NCI-H524 (cell line): Measurements from ENCODE around the gene GAS7.
"Not testable (repeated sequence)": the region's sequence is repeated elsewhere in the genome, so short reads cannot be mapped to it uniquely, and the experiment has no call there.

Experiments used
- DNase-seq, 2 experiments: peaks; one replicate each; lab custom pipeline; 2025; lab: John Stamatoyannopoulos, UW

Gene GAS7

GRCh38 chr17:10022416-10022815, 176.0 kb downstream of the GAS7 start:
- DNase-seq: no peak

- peak; percentile 7 to 65 for DNase-seq
Measured at GRCh38 chr17:10021272-10021984, 177.0 kb downstream of the GAS7 start.

- no peak for DNase-seq
Measured at GRCh38 chr17:10019941-10020451, 178.4 kb downstream of the GAS7 start.

DNA sequence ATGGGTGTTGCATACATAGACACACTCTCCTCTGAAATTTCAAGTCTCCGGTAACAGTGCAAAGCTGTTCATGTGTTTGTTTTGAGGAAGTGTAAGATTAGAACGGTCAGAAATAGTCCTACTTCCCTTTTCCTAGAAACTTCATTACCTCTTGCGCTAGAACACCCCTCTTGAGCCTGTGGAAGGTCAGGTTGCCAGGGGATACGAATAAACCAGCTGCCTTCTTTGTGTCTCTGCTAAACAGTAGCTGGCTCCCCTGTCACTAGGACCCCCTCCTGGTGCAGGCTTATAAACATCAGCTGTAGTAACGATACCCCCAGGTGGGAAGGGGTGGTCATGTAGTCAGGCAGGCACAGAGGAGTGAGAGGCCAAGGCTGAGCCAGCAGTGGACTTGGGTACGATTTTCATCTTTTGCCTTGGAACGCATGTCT, 179.9 kb downstream of the GAS7 start:
- peak in 1 of 2 experiments; percentile 36 for DNase-seq

DNA sequence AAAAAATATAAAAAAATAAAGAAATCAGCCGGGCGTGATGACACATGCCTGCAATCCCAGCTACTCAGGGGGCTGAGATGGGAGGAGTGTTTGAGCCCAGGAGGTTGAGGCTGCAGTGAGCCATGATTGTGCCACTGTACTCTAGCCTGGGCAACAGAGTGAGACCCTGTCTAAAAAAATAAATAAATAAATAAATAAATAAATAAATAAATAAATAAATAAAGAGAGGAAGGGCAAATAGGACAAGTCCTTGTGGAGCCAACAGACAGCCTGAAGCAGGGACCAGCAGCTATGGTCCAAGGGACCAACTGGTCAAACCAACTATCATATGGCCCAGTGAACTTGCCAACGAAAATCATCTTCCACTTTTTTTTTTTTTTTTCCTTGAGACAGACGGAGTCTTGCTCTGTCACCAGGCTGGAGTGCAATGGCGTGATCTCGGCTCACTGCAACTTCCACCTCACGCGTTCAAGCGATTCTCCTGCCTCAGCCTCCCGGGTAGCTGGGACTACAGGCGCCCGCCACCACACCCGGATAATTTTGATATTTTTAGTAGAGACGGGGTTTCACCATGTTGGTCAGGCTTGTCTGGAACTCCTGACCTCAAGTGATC, 181.3 kb downstream of the GAS7 start:
- DNase-seq: not testable (repeated sequence)

GRCh38 chr17:10013365-10014112, 184.9 kb downstream of the GAS7 start:
- peak in 1 of 2 experiments; percentile 44 for DNase-seq

DNA sequence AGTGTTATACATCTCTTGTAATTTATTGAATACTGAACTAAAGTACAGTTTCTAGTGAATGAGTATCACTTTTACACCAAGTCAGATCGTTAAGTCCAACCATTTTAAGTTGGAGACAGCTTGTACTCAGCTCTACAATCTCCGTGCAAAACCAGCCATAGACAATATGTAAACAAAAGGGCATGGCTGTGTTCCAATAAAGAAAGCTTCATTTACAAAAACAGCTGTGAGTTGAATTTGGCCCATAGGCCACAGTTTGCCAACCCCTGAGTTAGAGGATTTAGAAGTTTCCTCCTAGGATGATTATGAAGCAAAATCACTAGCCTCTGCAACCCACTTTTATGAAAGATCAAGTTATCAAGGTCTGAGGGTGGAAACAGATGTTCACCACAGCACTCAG, 187.7 kb downstream of the GAS7 start:
- DNase-seq: no peak

DNA sequence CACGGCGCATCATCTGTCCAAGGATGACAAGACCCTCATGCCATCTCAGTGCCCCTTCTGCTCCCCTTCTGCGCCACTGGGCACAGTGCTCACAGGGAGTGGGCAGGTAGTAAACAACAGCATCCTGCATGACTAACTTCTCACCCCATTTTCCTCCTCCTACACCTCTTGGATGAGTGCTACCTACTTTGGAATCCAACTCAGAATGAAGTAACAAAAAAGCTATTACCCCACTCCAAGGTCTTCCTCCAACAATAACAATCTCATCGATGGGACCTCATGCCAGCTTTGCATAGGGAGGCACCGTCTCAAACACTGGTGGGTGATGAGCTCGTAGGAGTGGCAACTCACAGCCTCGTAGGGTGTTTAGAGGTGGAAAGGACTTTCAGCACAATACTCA, 194.7 kb downstream of the GAS7 start:
- DNase-seq: no peak

DNA sequence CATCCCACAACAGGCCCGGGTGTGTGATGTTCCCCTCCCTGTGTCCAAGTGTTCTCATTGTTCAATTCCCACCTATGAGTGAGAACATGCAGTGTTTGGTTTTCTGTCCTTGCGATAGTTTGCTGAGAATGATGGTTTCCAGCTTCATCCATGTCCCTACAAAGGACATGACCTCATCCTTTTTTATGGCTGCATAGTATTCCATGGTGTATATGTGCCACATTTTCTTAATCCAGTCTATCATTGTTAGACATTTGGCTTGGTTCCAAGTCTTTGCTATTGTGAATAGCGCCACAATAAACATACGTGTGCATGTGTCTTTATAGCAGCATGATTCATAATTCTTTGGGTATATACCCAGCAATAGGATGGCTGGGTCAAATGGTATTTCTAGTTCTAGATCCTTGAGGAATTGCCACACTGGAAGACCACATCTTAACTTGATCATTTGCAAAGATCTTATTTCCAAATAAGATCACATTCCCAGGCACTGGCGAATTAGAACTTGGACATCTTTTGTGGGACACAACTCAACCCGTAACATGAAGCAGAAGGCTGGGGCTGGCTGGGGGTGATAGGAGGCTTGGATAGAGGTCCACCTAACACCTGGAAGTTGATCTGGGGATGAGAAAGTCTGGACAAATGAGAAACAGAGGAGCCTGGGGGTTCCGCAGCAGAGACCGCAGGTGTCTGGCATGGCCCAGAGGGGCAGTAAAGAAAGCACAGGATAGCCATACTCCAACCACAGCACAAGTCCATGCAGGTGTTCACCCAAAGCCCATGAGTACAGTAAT, 195.6 kb downstream of the GAS7 start:
- DNase-seq: not testable (repeated sequence)

GRCh38 chr17:10001306-10001873, 197.0 kb downstream of the GAS7 start:
- no peak for DNase-seq

- DNase-seq: no peak
Measured at GRCh38 chr17:9999919-10000695, 198.3 kb downstream of the GAS7 start.

DNA sequence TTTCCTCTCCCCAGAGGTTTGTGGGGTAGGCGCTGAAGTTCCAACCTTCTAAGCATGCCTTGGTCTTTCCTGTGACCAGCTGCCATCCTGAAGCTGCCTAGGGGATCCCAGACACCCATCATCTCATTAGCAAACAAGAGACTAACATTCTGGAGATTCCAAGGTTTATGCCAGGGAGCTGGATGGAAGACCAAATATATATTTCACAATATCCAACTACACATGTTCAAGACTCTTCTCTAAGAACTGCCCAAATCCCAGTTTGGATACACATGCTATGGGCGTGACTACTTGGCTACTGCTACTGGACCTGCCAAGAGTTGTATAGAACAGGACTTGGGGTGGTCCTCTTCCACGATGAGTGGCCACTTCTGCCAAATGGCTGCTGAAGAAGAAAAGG, 200.3 kb downstream of the GAS7 start:
- DNase-seq: no peak

DNA sequence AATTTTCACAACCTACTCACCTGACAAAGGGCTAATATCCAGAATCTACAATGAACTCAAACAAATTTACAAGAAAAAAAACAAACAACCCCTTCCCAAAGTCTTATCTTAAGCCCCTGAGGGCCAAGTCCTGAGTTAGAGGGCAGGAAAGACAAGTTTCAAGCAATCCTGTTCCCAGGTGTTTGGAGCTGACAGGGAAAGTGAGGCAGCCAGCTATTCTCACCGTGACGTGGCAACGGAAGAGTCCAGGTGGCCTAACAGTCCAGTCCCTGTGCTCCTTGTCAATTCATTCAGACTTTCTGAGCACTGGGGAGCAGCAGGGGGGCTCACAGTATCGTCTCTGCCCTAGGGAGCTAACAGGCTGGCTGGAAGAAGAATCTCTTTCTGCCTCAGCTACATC, 203.6 kb downstream of the GAS7 start:
- no peak for DNase-seq

- DNase-seq: no peak
Measured at GRCh38 chr17:9991796-9992195, 206.6 kb downstream of the GAS7 start.

DNA sequence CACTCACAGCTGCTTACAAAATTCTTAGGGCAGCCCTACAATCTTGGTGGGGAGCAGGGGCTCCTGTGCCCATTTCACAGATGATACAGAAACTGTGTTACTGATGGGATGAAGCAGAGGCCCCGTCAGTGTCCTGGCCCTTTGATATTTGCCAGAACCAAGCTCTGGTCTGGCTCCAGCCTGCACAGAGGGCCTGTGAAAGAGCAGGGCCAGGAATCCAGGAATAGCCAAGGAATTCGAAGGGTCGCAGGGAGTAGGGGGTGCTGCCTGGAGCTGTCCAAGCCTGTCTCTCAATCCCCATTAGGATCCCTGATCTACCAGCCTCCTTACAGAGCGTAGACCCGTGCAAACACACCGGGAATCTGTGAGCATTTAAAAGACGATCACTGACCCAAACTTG, 207.1 kb downstream of the GAS7 start:
- no peak for DNase-seq

- DNase-seq: peak; percentile 9 to 29
Measured at GRCh38 chr17:9987779-9988585, 210.4 kb downstream of the GAS7 start.

GRCh38 chr17:9986754-9987382, 211.5 kb downstream of the GAS7 start:
- DNase-seq: no peak

DNA sequence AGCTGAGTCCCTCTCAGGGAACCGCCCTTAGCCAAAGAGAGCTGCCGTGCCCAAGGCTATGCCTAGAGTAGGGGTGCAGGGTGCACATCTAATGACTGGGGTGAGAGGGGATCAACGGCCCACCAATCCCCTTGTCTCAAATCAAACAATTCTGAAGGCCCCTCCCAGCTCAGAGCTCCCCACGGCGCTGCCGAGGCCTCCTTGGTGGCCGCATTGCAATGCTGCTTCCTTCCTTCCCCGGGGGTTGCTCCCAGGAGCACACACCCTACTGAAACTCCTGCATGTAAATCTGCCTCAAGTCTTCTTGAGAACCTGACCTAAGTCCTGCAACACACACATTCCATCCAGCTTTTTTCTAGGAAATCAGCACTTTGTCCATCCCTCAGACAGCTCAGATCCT, 212.8 kb downstream of the GAS7 start:
- no peak for DNase-seq

- DNase-seq: no peak
Measured at GRCh38 chr17:9984768-9985167, 213.6 kb downstream of the GAS7 start.
